WTC11 (cell line): ENCODE data around the gene SRR.

Experiments
- CREB1 ChIP-seq: sonication (generic); formaldehyde crosslinking; IDR thresholded peaks from 2 replicates; pipeline ENCODE4 v1.8.0; 2023; ENCODE audit warnings: mild to moderate bottlenecking, missing genetic modification reagents
- ELF4 ChIP-seq: sonication (generic); formaldehyde crosslinking; IDR thresholded peaks from 2 replicates; pipeline ENCODE4 v1.8.1; 2022; ENCODE audit warnings: low read depth, mild to moderate bottlenecking, moderate library complexity, missing genetic modification reagents
- FOXJ3 ChIP-seq: sonication (generic); formaldehyde crosslinking; IDR thresholded peaks from 2 replicates; pipeline ENCODE4 v1.9.0; 2021; ENCODE audit warnings: missing genetic modification reagents, mild to moderate bottlenecking, borderline replicate concordance
- SP1 ChIP-seq: sonication (generic); formaldehyde crosslinking; conservative IDR thresholded peaks from 2 replicates; pipeline ENCODE4 v1.8.1; 2022; ENCODE audit warnings: missing genetic modification reagents
- TCF7 ChIP-seq: sonication (generic); formaldehyde crosslinking; IDR thresholded peaks from 2 replicates; pipeline ENCODE4 v1.8.0; 2022; ENCODE audit warnings: mild to moderate bottlenecking, low read depth, missing genetic modification reagents, moderate library complexity
- TEAD1 ChIP-seq: sonication (generic); formaldehyde crosslinking; IDR thresholded peaks from 2 replicates; pipeline ENCODE4 v1.8.0; 2022; ENCODE audit warnings: mild to moderate bottlenecking, missing genetic modification reagents
- TEAD4 ChIP-seq: sonication (generic); formaldehyde crosslinking; IDR thresholded peaks from 2 replicates; pipeline ENCODE4 v1.8.0; 2022; ENCODE audit warnings: mild to moderate bottlenecking, missing genetic modification reagents
- ZNF138 ChIP-seq: sonication (generic); formaldehyde crosslinking; conservative IDR thresholded peaks from 2 replicates; pipeline ENCODE4 v1.8.1; 2022; ENCODE audit warnings: mild to moderate bottlenecking, moderate library complexity, missing genetic modification reagents
- ZNF232 ChIP-seq: sonication (generic); formaldehyde crosslinking; IDR thresholded peaks from 2 replicates; pipeline ENCODE4 v1.8.0; 2022; ENCODE audit warnings: mild to moderate bottlenecking, missing genetic modification reagents
- TF ChIP-seq, protein P1 (sequence below): fragments of 200-600 bp; IDR thresholded peaks from 2 replicates; pipeline ENCODE4 v1.8.0; 2022; ENCODE audit warnings: antibody characterized with exemption
- TF ChIP-seq, protein P2 (sequence below): sonication (generic); formaldehyde crosslinking; IDR thresholded peaks from 2 replicates; pipeline ENCODE4 v1.8.1; 2023; ENCODE audit warnings: mild to moderate bottlenecking, moderate library complexity, missing genetic modification reagents
- TF ChIP-seq, protein P3 (sequence below): sonication (generic); formaldehyde crosslinking; IDR thresholded peaks from 2 replicates; pipeline ENCODE4 v1.8.1; 2023; ENCODE audit warnings: mild to moderate bottlenecking, missing genetic modification reagents, moderate library complexity
- TF ChIP-seq, protein P4 (sequence below): sonication (generic); formaldehyde crosslinking; IDR thresholded peaks from 2 replicates; pipeline ENCODE4 v1.8.1; 2022; ENCODE audit warnings: mild to moderate bottlenecking, moderate library complexity, missing genetic modification reagents

DNA sequence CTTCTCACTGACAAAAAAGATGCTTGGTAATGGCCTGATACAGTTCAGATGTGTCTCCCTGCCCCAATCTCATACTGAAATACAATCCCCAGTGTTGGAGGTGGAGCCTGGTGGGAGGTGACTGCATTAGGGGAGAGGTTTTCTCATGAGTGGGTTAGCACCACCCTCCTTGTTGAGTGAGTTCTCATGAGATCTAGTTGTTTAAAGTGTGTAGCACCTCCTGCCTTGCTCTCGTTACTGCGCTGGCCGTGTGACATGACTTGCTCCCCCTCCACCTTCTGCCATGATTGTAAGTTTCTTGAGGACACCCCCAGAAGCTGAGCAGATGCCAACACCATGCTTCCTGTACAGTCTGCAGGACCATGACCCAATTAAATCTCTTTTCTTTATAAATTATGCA lies 27.6 kb downstream of the SRR start:
- no peak for TF ChIP-seq ZNF138
- TF ChIP-seq, protein P1, sequence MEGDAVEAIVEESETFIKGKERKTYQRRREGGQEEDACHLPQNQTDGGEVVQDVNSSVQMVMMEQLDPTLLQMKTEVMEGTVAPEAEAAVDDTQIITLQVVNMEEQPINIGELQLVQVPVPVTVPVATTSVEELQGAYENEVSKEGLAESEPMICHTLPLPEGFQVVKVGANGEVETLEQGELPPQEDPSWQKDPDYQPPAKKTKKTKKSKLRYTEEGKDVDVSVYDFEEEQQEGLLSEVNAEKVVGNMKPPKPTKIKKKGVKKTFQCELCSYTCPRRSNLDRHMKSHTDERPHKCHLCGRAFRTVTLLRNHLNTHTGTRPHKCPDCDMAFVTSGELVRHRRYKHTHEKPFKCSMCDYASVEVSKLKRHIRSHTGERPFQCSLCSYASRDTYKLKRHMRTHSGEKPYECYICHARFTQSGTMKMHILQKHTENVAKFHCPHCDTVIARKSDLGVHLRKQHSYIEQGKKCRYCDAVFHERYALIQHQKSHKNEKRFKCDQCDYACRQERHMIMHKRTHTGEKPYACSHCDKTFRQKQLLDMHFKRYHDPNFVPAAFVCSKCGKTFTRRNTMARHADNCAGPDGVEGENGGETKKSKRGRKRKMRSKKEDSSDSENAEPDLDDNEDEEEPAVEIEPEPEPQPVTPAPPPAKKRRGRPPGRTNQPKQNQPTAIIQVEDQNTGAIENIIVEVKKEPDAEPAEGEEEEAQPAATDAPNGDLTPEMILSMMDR = no peak
- TF ChIP-seq CREB1 (CRISPR knock-in tag) = no peak
- TF ChIP-seq TCF7 (CRISPR knock-in tag) = no peak
- no peak for TF ChIP-seq ELF4 (CRISPR knock-in tag)
- TF ChIP-seq TEAD4 (CRISPR knock-in tag) = no peak
- TF ChIP-seq, protein P2, sequence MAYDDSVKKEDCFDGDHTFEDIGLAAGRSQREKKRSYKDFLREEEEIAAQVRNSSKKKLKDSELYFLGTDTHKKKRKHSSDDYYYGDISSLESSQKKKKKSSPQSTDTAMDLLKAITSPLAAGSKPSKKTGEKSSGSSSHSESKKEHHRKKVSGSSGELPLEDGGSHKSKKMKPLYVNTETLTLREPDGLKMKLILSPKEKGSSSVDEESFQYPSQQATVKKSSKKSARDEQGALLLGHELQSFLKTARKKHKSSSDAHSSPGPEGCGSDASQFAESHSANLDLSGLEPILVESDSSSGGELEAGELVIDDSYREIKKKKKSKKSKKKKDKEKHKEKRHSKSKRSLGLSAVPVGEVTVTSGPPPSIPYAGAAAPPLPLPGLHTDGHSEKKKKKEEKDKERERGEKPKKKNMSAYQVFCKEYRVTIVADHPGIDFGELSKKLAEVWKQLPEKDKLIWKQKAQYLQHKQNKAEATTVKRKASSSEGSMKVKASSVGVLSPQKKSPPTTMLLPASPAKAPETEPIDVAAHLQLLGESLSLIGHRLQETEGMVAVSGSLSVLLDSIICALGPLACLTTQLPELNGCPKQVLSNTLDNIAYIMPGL (CRISPR knock-in tag) = no peak
- TF ChIP-seq TEAD1 (CRISPR knock-in tag) = no peak
- TF ChIP-seq, protein P3, sequence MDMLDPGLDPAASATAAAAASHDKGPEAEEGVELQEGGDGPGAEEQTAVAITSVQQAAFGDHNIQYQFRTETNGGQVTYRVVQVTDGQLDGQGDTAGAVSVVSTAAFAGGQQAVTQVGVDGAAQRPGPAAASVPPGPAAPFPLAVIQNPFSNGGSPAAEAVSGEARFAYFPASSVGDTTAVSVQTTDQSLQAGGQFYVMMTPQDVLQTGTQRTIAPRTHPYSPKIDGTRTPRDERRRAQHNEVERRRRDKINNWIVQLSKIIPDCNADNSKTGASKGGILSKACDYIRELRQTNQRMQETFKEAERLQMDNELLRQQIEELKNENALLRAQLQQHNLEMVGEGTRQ (CRISPR knock-in tag) = no peak
- no peak for TF ChIP-seq SP1 (CRISPR knock-in tag)
- no peak for TF ChIP-seq FOXJ3 (CRISPR knock-in tag)
- no peak for TF ChIP-seq ZNF232
- TF ChIP-seq, protein P4, sequence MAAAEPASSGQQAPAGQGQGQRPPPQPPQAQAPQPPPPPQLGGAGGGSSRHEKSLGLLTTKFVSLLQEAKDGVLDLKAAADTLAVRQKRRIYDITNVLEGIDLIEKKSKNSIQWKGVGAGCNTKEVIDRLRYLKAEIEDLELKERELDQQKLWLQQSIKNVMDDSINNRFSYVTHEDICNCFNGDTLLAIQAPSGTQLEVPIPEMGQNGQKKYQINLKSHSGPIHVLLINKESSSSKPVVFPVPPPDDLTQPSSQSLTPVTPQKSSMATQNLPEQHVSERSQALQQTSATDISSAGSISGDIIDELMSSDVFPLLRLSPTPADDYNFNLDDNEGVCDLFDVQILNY (CRISPR knock-in tag) = no peak
